Measurements from ENCODE around the gene MICOS13. TPM values are rescaled to one million over a fixed set of nuclear protein-coding genes. Genes with fewer than 3 reads are reported as not detected.

The MICOS13 gene
- total RNA-seq, 2 experiments from 2014 or later: 21.7 to 23.0 TPM

DNA sequence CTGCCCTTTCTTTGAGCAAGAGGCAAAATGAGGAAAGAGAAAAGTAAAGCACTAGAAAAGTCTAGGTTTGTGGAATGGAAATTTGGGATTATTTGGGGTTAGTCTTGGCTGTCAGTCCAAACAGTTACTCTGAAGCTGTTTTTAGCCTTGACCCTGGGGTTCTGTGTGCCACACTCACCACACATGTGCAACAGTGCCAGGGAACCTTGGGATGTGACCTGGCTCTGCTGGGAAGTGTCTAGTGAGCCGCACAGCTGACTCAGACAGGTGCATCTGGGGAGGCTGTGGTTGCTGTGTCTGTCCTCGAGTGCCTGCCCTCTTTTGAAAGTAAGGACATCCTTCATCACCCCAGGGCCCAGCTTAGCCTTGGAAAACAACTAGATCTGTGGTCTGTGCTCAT lies 15.8 kb downstream of the MICOS13 start:
- H3K4me3 ChIP-seq (ENCODE audit: low read length): no peak overlapping the region
- intact Hi-C loops (cut with DNase I, micrococcal nuclease): no loop called here
- TF ChIP-seq, protein P1, sequence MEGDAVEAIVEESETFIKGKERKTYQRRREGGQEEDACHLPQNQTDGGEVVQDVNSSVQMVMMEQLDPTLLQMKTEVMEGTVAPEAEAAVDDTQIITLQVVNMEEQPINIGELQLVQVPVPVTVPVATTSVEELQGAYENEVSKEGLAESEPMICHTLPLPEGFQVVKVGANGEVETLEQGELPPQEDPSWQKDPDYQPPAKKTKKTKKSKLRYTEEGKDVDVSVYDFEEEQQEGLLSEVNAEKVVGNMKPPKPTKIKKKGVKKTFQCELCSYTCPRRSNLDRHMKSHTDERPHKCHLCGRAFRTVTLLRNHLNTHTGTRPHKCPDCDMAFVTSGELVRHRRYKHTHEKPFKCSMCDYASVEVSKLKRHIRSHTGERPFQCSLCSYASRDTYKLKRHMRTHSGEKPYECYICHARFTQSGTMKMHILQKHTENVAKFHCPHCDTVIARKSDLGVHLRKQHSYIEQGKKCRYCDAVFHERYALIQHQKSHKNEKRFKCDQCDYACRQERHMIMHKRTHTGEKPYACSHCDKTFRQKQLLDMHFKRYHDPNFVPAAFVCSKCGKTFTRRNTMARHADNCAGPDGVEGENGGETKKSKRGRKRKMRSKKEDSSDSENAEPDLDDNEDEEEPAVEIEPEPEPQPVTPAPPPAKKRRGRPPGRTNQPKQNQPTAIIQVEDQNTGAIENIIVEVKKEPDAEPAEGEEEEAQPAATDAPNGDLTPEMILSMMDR (IDR thresholded peaks at IDR 0.05): no peak
- Mint-ChIP-seq H3K27ac (no peak overlapping the region), H3K36me3 (ENCODE audit: low read depth) (peaks cover 92% of the 10 kb centered on the region), H3K9me3 (no peaks in the 10 kb centered on the region), H3K4me1 (ENCODE audit: low read depth) (no peaks in the 10 kb centered on the region), H3K27me3 (no peaks in the 10 kb centered on the region), H3K4me3 (no peak overlapping the region)
- no peak overlapping the region for H3K27ac ChIP-seq (ENCODE audit: low read depth in 1 of 2, low read length in 2 of 2)
- CTCF ChIA-PET: no interaction called here
- no peaks in the 10 kb centered on the region for H3K4me1 ChIP-seq (ENCODE audit: insufficient read depth, low read length)
- no peaks in the 10 kb centered on the region for H3K27me3 ChIP-seq (ENCODE audit: control insufficient read depth in 1 of 2, insufficient read depth in 2 of 2, low read length in 2 of 2)
- DNase-seq: no peak
- H3K9me3 ChIP-seq (ENCODE audit: control insufficient read depth in 1 of 2, insufficient read depth in 1 of 2, low read length in 2 of 2): no peaks in the 10 kb centered on the region
- H3K36me3 ChIP-seq (ENCODE audit: insufficient read depth, low read length): peaks cover 94% of the 10 kb centered on the region
- no peak for ATAC-seq (ENCODE audit: poor library complexity)
- POLR2A ChIA-PET: no interaction called here

DNA sequence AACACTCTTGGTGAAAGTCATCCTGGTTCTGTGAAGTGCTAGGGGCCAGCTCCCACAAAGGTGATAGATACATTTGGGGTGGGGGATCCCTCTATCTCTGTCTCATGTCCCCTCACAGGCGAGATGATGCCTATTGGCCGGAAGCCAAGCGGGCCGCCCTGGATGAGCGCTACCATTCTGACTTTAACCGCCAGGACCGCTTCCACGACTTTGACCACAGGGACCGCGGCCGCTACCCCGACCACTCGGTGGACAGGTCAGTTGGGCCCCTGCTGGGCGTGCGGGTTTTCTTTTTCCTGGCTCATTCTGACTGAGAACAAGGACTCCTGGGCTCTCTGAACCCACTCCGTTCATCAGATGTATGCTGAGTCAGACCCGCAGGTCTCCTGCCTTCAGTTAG lies 16.4 kb downstream of the MICOS13 start:
- DNase-seq (no peak), ATAC-seq (ENCODE audit: poor library complexity) (no peak)
- Histone ChIP-seq H3K4me1 (ENCODE audit: insufficient read depth, low read length) (no peaks in the 10 kb centered on the region), H3K27ac (ENCODE audit: low read depth in 1 of 2, low read length in 2 of 2) (no peak overlapping the region), H3K9me3 (ENCODE audit: control insufficient read depth in 1 of 2, insufficient read depth in 1 of 2, low read length in 2 of 2) (no peaks in the 10 kb centered on the region), H3K4me3 (ENCODE audit: low read length) (no peak overlapping the region), H3K27me3 (ENCODE audit: control insufficient read depth in 1 of 2, insufficient read depth in 2 of 2, low read length in 2 of 2) (no peaks in the 10 kb centered on the region), H3K36me3 (ENCODE audit: insufficient read depth, low read length) (peaks cover 93% of the 10 kb centered on the region)
- ChIA-PET CTCF (no interaction called here), POLR2A (no interaction called here)
- no peaks in the 10 kb centered on the region for H3K9me3 Mint-ChIP-seq
- intact Hi-C loops (cut with DNase I, micrococcal nuclease): no loop called here
- H3K27me3 Mint-ChIP-seq: no peaks in the 10 kb centered on the region
- H3K36me3 Mint-ChIP-seq (ENCODE audit: low read depth): peaks cover 94% of the 10 kb centered on the region
- TF ChIP-seq, protein P1 (IDR thresholded peaks at IDR 0.05): no peak
- no peak overlapping the region for H3K27ac Mint-ChIP-seq
- H3K4me3 Mint-ChIP-seq: no peak overlapping the region
- no peaks in the 10 kb centered on the region for H3K4me1 Mint-ChIP-seq (ENCODE audit: low read depth)

DNA sequence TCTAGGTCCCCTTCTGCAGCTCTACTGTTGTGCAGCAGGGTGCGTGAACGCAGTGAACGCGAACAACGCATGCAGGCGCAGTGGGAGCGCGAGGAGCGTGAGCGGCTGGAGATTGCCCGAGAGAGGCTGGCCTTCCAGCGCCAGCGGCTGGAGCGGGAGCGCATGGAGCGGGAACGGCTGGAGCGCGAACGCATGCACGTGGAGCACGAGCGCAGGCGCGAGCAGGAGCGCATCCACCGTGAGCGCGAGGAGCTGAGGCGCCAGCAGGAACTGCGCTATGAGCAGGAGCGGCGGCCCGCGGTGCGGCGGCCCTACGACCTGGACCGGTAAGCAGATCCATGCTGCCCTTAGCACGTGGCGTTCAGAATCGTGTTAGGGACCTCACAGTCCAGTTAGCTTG lies 18.8 kb downstream of the MICOS13 start:
- H3K27ac Mint-ChIP-seq: no peak overlapping the region
- H3K4me1 Mint-ChIP-seq (ENCODE audit: low read depth): no peaks in the 10 kb centered on the region
- H3K36me3 Mint-ChIP-seq (ENCODE audit: low read depth): peaks cover 83% of the 10 kb centered on the region
- DNase-seq: no peak
- no peaks in the 10 kb centered on the region for H3K27me3 Mint-ChIP-seq
- ATAC-seq (ENCODE audit: poor library complexity): no peak
- peak overlapping the region; percentile 34 for H3K4me3 Mint-ChIP-seq
- Histone ChIP-seq H3K27ac (ENCODE audit: low read depth in 1 of 2, low read length in 2 of 2) (no peak overlapping the region), H3K27me3 (ENCODE audit: control insufficient read depth in 1 of 2, insufficient read depth in 2 of 2, low read length in 2 of 2) (no peaks in the 10 kb centered on the region), H3K4me3 (ENCODE audit: low read length) (no peak overlapping the region), H3K36me3 (ENCODE audit: insufficient read depth, low read length) (peaks cover 93% of the 10 kb centered on the region), H3K9me3 (ENCODE audit: control insufficient read depth in 1 of 2, insufficient read depth in 1 of 2, low read length in 2 of 2) (no peaks in the 10 kb centered on the region), H3K4me1 (ENCODE audit: insufficient read depth, low read length) (no peaks in the 10 kb centered on the region)
- CTCF ChIA-PET: no interaction called here
- TF ChIP-seq, protein P1 (IDR thresholded peaks at IDR 0.05): no peak
- no peaks in the 10 kb centered on the region for H3K9me3 Mint-ChIP-seq
- POLR2A ChIA-PET: interaction anchor here (0.8 kb wide), 1 partner anchor 26 kb away, joined by 3 read pairs; no protein-coding TSS in a partner anchor
- intact Hi-C loops (cut with DNase I, micrococcal nuclease): no loop called here

Measured in CD4-positive, alpha-beta T cell (primary cell).